ENCODE measurements around the gene POLR1B. TPM values are rescaled to one million over a fixed set of nuclear protein-coding genes. Genes with fewer than 3 reads are reported as not detected.
A peak's percentile ranks its signal among the peaks of the same experiment; 100 is the strongest.
"Not testable (repeated sequence)": the region's sequence is repeated elsewhere in the genome, so short reads cannot be mapped to it uniquely, and the experiment has no call there.

Gene POLR1B
- total and polyA plus RNA-seq, 2 experiments from 2014 or later: 15.4 to 58.3 TPM

DNA sequence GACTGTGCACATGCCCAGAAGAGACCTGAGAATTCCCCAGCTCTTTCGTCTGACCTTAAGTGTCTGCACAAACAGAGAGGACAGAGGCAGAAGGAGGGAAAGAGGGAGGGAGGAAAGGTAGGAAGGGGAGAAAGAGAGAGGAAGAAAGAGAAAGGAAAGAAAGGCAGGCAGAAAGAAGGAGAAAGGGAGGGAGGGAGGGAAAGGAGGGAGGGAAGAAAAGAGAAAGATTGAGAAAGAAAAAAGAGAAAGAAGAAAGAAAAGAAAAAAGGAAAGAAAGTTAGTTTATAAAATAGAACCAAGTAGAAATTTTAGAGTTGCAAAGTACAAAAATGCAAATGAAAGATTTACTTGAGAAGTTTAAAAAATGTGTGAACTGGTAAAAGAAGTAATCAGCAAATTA is 7.4 kb upstream of the POLR1B start (continued):
- TF ChIP-seq, protein P1, sequence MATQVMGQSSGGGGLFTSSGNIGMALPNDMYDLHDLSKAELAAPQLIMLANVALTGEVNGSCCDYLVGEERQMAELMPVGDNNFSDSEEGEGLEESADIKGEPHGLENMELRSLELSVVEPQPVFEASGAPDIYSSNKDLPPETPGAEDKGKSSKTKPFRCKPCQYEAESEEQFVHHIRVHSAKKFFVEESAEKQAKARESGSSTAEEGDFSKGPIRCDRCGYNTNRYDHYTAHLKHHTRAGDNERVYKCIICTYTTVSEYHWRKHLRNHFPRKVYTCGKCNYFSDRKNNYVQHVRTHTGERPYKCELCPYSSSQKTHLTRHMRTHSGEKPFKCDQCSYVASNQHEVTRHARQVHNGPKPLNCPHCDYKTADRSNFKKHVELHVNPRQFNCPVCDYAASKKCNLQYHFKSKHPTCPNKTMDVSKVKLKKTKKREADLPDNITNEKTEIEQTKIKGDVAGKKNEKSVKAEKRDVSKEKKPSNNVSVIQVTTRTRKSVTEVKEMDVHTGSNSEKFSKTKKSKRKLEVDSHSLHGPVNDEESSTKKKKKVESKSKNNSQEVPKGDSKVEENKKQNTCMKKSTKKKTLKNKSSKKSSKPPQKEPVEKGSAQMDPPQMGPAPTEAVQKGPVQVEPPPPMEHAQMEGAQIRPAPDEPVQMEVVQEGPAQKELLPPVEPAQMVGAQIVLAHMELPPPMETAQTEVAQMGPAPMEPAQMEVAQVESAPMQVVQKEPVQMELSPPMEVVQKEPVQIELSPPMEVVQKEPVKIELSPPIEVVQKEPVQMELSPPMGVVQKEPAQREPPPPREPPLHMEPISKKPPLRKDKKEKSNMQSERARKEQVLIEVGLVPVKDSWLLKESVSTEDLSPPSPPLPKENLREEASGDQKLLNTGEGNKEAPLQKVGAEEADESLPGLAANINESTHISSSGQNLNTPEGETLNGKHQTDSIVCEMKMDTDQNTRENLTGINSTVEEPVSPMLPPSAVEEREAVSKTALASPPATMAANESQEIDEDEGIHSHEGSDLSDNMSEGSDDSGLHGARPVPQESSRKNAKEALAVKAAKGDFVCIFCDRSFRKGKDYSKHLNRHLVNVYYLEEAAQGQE (IDR thresholded peaks at IDR 0.05; ENCODE audit: unreplicated experiment): no peak

DNA sequence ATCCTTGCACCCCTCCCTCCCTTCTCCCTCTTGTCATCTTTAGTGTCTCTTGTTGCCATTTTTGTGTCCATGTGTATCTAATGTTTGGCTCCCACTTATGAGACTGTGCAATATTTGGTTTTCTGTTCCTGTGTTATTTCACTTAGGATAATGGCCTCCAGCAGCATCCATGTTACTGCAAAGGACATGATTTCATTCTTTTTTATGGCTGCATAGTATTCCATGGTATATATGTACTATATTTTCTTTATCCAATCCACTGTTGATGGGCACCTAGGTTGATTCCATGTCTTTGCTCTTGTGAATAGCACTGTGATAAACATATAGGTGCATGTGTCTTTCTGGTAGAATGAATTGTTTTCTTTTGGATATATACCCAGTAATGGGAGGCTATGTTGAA is 5.6 kb upstream of the POLR1B start:
- H3K9me2 ChIP-seq (ENCODE audit: insufficient read depth); H3F3A ChIP-seq (replicated peaks; ENCODE audit: low read depth); H3K27me3 Mint-ChIP-seq (ENCODE audit: insufficient read depth, low read depth, poor library complexity); H3K4me3 Mint-ChIP-seq; H3K4me3 ChIP-seq; H4K20me1 ChIP-seq (replicated peaks; ENCODE audit: insufficient read depth); DNase-seq (ENCODE audit: low spot score); H3K36me3 Mint-ChIP-seq (ENCODE audit: low read depth); H3K27me3 ChIP-seq (ENCODE audit: insufficient read depth); H3K27ac ChIP-seq (ENCODE audit: low read depth); ATAC-seq; H3K4me2 ChIP-seq; H3K4me1 ChIP-seq (ENCODE audit: insufficient read depth); H3K79me2 ChIP-seq (replicated peaks; ENCODE audit: insufficient read depth); H3K4me1 Mint-ChIP-seq; H3K27ac Mint-ChIP-seq; H3K36me3 ChIP-seq (ENCODE audit: insufficient read depth); H2AFZ ChIP-seq; H3K9me3 Mint-ChIP-seq: not testable (repeated sequence)

DNA sequence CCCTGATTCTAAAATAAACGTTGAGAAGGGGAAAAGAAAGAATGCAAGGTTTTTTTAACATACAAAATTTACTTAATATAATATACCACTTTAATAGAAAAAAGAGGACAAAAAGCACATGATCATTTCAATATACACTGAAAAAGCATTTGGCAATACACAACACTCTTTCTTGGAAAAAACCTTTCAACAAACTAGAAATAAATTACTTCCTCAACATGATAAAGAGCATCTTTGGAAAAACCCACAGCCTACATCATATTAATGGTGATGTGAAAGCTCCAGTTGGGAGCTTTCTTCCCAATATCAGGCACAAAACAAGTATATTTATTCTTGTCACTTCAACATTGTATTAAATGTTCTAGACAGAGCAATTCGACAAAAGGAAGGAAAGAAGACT is 3.0 kb upstream of the POLR1B start:
- H3K27me3 ChIP-seq (ENCODE audit: insufficient read depth): no peaks in the 10 kb centered on the region
- H3K9me2 ChIP-seq (ENCODE audit: insufficient read depth): no peaks in the 10 kb centered on the region
- peaks cover 5% of the 10 kb centered on the region for H3K4me1 Mint-ChIP-seq
- no peak for TF ChIP-seq EZH2phosphoT487 (IDR thresholded peaks at IDR 0.05; ENCODE audit: unreplicated experiment)
- no peak for TF ChIP-seq JUNB (IDR thresholded peaks at IDR 0.05; ENCODE audit: unreplicated experiment)
- ATAC-seq (no peak), DNase-seq (ENCODE audit: low spot score) (no peak)
- peaks cover 20% of the 10 kb centered on the region for H3K79me2 ChIP-seq (replicated peaks; ENCODE audit: insufficient read depth)
- H3K27me3 Mint-ChIP-seq (ENCODE audit: insufficient read depth, low read depth, poor library complexity): peaks cover 2% of the 10 kb centered on the region
- no peaks in the 10 kb centered on the region for H3K9me3 Mint-ChIP-seq
- no peak overlapping the region for H2AFZ ChIP-seq
- no peak overlapping the region for H3K4me2 ChIP-seq
- no peaks in the 10 kb centered on the region for H3K36me3 Mint-ChIP-seq (ENCODE audit: low read depth)
- no peak overlapping the region for H3K27ac Mint-ChIP-seq
- no peak overlapping the region for H3K4me3 Mint-ChIP-seq
- no peak overlapping the region for H3K4me3 ChIP-seq
- H3F3A ChIP-seq (replicated peaks; ENCODE audit: low read depth): no peaks in the 10 kb centered on the region
- H3K4me1 ChIP-seq (ENCODE audit: insufficient read depth): 0 out of 2 replicates have a peak, but pooled peaks cover 9% of the 10 kb centered on the region
- no peak overlapping the region for H3K27ac ChIP-seq (ENCODE audit: low read depth)
- 0 out of 2 replicates have a peak, but pooled peaks cover 6% of the 10 kb centered on the region for H4K20me1 ChIP-seq (replicated peaks; ENCODE audit: insufficient read depth)
- H3K36me3 ChIP-seq (ENCODE audit: insufficient read depth): no peaks in the 10 kb centered on the region

DNA sequence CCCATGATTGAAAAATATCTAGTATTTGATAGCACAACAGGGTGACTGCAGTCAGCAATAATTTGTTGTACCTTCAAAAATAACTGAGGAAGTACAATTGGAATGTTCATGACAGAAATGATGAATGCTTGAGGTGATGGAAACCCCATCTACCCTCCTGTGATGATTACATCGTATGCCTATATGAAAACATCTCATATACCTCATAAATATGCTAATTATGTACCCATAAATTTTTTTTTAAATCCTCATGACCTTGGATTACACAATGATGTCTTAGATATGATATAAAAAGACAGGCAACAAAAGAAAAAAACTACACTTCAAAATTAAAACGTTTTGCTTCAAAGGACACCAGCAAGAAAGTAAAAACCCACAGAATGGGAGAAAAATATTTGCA is 1.4 kb upstream of the POLR1B start:
- H3K4me1 ChIP-seq (ENCODE audit: insufficient read depth): 0 out of 2 replicates have a peak, but pooled peaks cover 9% of the 10 kb centered on the region
- Mint-ChIP-seq H3K4me3 (no peak overlapping the region), H3K36me3 (ENCODE audit: low read depth) (no peaks in the 10 kb centered on the region), H3K9me3 (no peaks in the 10 kb centered on the region), H3K27me3 (ENCODE audit: insufficient read depth, low read depth, poor library complexity) (peaks cover 2% of the 10 kb centered on the region), H3K4me1 (peaks cover 5% of the 10 kb centered on the region), H3K27ac (no peak overlapping the region)
- H3K79me2 ChIP-seq (replicated peaks; ENCODE audit: insufficient read depth): peaks cover 36% of the 10 kb centered on the region
- no peak for DNase-seq (ENCODE audit: low spot score)
- no peaks in the 10 kb centered on the region for H3F3A ChIP-seq (replicated peaks; ENCODE audit: low read depth)
- H3K4me2 ChIP-seq: peak overlapping the region; percentile 95
- peaks cover 3% of the 10 kb centered on the region; the same call in 1 of the 2 replicates for H3K36me3 ChIP-seq (ENCODE audit: insufficient read depth)
- no peak overlapping the region for H3K27ac ChIP-seq (ENCODE audit: low read depth)
- peak overlapping the region; percentile 97 for H2AFZ ChIP-seq
- H3K4me3 ChIP-seq: peak overlapping the region; percentile 91
- no peaks in the 10 kb centered on the region for H3K27me3 ChIP-seq (ENCODE audit: insufficient read depth)
- ATAC-seq: no peak
- H3K9me2 ChIP-seq (ENCODE audit: insufficient read depth): no peaks in the 10 kb centered on the region
- H4K20me1 ChIP-seq (replicated peaks; ENCODE audit: insufficient read depth): peaks cover 17% of the 10 kb centered on the region
- TF ChIP-seq, protein P2, sequence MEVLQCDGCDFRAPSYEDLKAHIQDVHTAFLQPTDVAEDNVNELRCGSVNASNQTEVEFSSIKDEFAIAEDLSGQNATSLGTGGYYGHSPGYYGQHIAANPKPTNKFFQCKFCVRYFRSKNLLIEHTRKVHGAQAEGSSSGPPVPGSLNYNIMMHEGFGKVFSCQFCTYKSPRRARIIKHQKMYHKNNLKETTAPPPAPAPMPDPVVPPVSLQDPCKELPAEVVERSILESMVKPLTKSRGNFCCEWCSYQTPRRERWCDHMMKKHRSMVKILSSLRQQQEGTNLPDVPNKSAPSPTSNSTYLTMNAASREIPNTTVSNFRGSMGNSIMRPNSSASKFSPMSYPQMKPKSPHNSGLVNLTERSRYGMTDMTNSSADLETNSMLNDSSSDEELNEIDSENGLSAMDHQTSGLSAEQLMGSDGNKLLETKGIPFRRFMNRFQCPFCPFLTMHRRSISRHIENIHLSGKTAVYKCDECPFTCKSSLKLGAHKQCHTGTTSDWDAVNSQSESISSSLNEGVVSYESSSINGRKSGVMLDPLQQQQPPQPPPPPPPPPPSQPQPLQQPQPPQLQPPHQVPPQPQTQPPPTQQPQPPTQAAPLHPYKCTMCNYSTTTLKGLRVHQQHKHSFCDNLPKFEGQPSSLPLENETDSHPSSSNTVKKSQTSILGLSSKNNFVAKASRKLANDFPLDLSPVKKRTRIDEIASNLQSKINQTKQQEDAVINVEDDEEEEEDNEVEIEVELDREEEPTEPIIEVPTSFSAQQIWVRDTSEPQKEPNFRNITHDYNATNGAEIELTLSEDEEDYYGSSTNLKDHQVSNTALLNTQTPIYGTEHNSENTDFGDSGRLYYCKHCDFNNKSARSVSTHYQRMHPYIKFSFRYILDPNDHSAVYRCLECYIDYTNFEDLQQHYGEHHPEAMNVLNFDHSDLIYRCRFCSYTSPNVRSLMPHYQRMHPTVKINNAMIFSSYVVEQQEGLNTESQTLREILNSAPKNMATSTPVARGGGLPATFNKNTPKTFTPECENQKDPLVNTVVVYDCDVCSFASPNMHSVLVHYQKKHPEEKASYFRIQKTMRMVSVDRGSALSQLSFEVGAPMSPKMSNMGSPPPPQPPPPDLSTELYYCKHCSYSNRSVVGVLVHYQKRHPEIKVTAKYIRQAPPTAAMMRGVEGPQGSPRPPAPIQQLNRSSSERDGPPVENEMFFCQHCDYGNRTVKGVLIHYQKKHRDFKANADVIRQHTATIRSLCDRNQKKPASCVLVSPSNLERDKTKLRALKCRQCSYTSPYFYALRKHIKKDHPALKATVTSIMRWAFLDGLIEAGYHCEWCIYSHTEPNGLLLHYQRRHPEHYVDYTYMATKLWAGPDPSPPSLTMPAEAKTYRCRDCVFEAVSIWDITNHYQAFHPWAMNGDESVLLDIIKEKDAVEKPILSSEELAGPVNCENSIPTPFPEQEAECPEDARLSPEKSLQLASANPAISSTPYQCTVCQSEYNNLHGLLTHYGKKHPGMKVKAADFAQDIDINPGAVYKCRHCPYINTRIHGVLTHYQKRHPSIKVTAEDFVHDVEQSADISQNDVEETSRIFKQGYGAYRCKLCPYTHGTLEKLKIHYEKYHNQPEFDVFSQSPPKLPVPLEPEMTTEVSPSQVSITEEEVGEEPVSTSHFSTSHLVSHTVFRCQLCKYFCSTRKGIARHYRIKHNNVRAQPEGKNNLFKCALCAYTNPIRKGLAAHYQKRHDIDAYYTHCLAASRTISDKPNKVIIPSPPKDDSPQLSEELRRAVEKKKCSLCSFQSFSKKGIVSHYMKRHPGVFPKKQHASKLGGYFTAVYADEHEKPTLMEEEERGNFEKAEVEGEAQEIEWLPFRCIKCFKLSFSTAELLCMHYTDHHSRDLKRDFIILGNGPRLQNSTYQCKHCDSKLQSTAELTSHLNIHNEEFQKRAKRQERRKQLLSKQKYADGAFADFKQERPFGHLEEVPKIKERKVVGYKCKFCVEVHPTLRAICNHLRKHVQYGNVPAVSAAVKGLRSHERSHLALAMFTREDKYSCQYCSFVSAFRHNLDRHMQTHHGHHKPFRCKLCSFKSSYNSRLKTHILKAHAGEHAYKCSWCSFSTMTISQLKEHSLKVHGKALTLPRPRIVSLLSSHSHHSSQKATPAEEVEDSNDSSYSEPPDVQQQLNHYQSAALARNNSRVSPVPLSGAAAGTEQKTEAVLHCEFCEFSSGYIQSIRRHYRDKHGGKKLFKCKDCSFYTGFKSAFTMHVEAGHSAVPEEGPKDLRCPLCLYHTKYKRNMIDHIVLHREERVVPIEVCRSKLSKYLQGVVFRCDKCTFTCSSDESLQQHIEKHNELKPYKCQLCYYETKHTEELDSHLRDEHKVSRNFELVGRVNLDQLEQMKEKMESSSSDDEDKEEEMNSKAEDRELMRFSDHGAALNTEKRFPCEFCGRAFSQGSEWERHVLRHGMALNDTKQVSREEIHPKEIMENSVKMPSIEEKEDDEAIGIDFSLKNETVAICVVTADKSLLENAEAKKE (CRISPR knock-in tag; IDR thresholded peaks at IDR 0.05): no peak
- TF ChIP-seq STAT1 (IDR thresholded peaks at IDR 0.05; ENCODE audit: unreplicated experiment): no peak
- no peak for TF ChIP-seq ZNF331 (CRISPR knock-in tag; IDR thresholded peaks at IDR 0.05; ENCODE audit: low read depth)

All from GM23338 (cell line).